ENCODE results near the gene EVA1B. TPM values are rescaled to one million over a fixed set of nuclear protein-coding genes. Genes with fewer than 3 reads are reported as not detected.
A peak's percentile ranks its signal among the peaks of the same experiment; 100 is the strongest.

Gene EVA1B
- total RNA-seq, 6 experiments from 2014 or later = 3.2 to 20.6 (median 5.1) TPM

DNA sequence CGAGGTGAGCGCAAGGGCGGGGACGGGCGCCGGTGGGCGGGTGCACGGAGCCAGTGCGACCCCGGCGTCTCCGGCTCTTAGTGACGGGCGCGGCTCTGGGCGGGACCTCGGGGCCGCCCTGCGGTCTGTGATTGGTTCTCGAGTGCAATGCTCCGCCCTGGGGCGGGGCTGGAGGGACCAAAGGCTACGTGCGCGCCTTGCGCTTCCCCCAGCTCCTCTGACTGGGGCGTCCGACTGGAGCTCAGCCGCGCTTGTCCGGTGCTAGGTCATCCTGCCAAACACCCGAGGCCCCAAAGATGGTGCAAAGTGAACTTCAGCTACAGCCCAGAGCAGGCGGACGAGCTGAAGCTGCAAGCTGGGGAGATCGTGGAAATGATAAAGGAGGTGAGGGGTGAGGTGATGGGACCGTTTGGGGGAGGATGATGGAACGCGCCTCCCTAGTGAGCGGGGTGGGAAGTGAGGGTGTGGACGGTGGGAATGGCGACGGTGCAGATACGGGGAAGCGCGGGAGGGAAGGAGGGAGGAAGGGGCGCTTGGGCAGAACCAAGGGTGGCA is 16.5 kb downstream of the EVA1B start:
- Histone ChIP-seq H3K4me1 (peaks cover 0 to 4% (median 0%) of the 10 kb centered on the region in 4 donors), H3K36me3 (peaks cover under 1 to 28% (median 5%) of the 10 kb centered on the region in 4 donors), H3K27me3 (no peaks in the 10 kb centered on the region), H3K27ac (peak overlapping the region; percentile 26 to 69 (median 46)), H3K4me3 (peak overlapping the region; percentile 68 to 78 (median 68)), H3K9me3 (no peaks in the 10 kb centered on the region)
- DNase-seq = peak; percentile 94 to 95 (median 95)
- peak; percentile 61 for TF ChIP-seq POLR2A (IDR thresholded peaks at IDR 0.05)
- TF ChIP-seq, protein P1, sequence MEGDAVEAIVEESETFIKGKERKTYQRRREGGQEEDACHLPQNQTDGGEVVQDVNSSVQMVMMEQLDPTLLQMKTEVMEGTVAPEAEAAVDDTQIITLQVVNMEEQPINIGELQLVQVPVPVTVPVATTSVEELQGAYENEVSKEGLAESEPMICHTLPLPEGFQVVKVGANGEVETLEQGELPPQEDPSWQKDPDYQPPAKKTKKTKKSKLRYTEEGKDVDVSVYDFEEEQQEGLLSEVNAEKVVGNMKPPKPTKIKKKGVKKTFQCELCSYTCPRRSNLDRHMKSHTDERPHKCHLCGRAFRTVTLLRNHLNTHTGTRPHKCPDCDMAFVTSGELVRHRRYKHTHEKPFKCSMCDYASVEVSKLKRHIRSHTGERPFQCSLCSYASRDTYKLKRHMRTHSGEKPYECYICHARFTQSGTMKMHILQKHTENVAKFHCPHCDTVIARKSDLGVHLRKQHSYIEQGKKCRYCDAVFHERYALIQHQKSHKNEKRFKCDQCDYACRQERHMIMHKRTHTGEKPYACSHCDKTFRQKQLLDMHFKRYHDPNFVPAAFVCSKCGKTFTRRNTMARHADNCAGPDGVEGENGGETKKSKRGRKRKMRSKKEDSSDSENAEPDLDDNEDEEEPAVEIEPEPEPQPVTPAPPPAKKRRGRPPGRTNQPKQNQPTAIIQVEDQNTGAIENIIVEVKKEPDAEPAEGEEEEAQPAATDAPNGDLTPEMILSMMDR (IDR thresholded peaks at IDR 0.05) = no peak
- intact Hi-C loops (cut with DNase I) = no loop called here
- WGBS (ENCODE audit: insufficient coverage, low coverage, low lambda C conversion rate, missing lambda C conversion rate) = 3% methylated on average over 18 of the region's 46 CpGs
- peak; percentile 94 to 98 (median 96) for ATAC-seq

DNA sequence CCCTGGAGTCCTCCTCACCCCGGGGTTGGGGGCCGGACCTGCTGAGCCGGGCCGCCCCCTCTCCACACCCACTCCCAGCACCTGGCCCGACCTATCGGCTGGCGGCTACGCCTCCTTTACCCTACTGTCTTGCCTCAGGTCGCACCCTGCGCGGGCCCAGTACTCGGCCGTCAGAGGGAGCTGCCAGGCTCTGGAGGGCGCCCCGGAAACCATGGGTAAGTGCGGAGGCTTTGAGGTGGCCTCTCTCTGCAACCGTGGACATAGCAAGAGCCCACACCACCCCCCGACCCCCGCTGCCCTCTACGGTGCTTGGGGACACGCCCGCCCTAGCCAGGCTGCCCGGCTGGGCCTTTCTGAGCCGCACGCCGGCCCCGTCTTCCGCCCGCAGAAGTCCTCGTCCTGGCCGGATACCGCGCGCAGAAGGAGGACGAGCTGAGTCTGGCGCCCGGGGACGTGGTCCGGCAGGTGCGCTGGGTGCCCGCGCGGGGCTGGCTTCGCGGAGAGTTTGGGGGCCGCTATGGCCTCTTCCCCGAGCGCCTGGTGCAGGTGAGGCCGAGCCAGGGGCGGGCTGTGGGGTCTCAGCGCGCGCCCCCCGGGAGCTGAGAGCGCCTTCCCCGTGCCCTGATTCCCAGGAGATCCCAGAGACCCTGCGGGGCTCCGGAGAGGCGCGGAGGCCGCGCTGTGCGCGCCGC is 17.1 kb downstream of the EVA1B start, which contains the start of gene SH3D21:
Gene SH3D21 (plus strand): TSS at position 159 of the 692 bp plus-strand sequence. CDS start 53 bp downstream, at position 212.
- intact Hi-C loops (cut with DNase I) = no loop called here
- peaks cover 3 to 34% (median 10%) of the 10 kb centered on the region in 4 donors for H3K36me3 ChIP-seq
- H3K4me3 ChIP-seq = peak within 1 kb of the TSS; percentile 68 to 78 (median 68)
- TF ChIP-seq POLR2A (IDR thresholded peaks at IDR 0.05) = no peak
- TF ChIP-seq, protein P1 (IDR thresholded peaks at IDR 0.05) = peak in 2 of 4 donors; percentile 1 to 29
- no peaks in the 10 kb centered on the region for H3K27me3 ChIP-seq
- H3K4me1 ChIP-seq = peaks cover 0 to 4% (median 0%) of the 10 kb centered on the region in 4 donors
- peak; percentile 63 to 74 (median 74) for ATAC-seq
- DNase-seq = peak; percentile 71 to 79 (median 79)
- H3K9me3 ChIP-seq = no peaks in the 10 kb centered on the region
- peak within 1 kb of the TSS; percentile 26 to 69 (median 46) for H3K27ac ChIP-seq
- 3% methylated on average over 10 of the region's 65 CpGs for WGBS (ENCODE audit: insufficient coverage, low coverage, low lambda C conversion rate, missing lambda C conversion rate)

DNA sequence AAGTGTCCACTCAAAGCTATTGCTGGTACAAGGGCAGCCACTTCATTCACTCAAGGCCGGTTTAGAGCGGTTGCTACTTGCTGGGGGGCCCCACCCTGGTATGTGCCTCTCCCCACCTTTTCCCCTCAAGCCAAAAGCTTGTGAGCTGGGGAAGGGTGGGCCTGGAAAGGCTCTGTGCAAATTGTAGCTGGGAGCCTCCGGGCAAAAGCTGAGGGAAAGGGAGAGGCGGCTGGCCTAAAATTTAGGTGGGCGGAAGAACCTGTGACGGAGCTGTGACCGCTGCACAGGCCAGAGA is 17.6 kb downstream of the EVA1B start:
- no peaks in the 10 kb centered on the region for H3K27me3 ChIP-seq
- peaks cover 0 to 4% (median 0%) of the 10 kb centered on the region in 4 donors for H3K4me1 ChIP-seq
- DNase-seq = no peak
- H3K27ac ChIP-seq = peak overlapping the region in 1 of 3 donors; percentile 46
- WGBS (ENCODE audit: insufficient coverage, low coverage, low lambda C conversion rate, missing lambda C conversion rate) = 100% methylated on average over 1 of the region's 7 CpGs
- intact Hi-C loops (cut with DNase I) = no loop called here
- no peak for ATAC-seq
- TF ChIP-seq, protein P1 (IDR thresholded peaks at IDR 0.05) = no peak
- TF ChIP-seq POLR2A (IDR thresholded peaks at IDR 0.05) = no peak
- peaks cover 3 to 39% (median 14%) of the 10 kb centered on the region in 4 donors for H3K36me3 ChIP-seq
- peak overlapping the region in 2 of 3 donors; percentile 68 to 78 for H3K4me3 ChIP-seq
- H3K9me3 ChIP-seq = no peaks in the 10 kb centered on the region

DNA sequence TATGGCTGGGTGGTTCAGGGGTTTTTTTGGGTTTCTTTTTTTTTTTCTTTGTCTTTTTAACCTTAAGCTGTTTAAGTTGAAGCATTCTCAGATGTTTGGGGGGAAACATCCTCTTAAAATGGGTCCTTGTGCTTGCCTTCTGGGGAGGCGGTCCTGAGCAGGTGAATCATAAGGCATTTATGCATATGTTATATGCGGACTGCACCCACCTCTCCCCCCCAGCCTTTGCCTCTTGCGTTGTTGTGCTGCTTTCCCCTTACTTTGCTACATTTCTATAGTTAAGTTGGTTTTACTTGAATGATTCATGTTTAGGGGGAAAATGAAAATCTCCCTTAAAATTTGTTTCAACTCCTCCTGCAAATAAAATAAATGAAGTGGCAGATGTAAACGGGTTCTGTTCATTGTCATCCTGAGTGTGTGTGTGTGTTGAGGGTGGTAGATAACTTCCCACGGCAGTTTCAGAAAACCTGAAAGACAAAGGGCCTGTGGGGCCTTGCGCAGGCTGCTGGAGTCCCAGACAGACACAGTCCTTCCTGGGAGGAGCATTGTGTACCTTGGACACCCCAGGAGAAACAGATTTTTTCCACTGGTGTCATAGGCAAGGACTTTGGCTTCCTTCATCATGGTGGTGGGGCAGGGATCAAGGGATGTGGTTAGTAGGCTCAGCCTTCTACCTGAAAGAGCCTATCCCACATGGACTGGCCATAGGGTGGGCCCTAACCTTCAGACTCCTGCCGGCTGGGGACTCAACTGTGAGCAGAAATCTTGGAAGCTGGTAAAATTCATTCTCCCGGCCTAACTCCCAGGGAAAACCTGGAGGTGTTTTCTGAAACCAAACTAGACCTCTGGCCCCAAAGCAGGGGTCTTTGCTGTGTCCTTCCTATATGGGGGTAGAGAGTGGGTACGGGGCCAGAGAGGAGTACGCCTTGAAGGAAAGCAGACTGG is 18.2 kb downstream of the EVA1B start:
- Histone ChIP-seq H3K36me3 (peaks cover 3 to 45% (median 16%) of the 10 kb centered on the region in 4 donors), H3K4me3 (no peak overlapping the region), H3K9me3 (no peaks in the 10 kb centered on the region), H3K27ac (no peak overlapping the region), H3K4me1 (peaks cover 0 to 4% (median 0%) of the 10 kb centered on the region in 4 donors), H3K27me3 (no peaks in the 10 kb centered on the region)
- TF ChIP-seq, protein P1 (IDR thresholded peaks at IDR 0.05) = no peak
- no peak for TF ChIP-seq POLR2A (IDR thresholded peaks at IDR 0.05)
- ATAC-seq (no peak), DNase-seq (peak in 1 of 3 donors; percentile 33)
- intact Hi-C loops (cut with DNase I) = no loop called here
- 68% methylated on average over 5 of the region's 10 CpGs for WGBS (ENCODE audit: insufficient coverage, low coverage, low lambda C conversion rate, missing lambda C conversion rate)
